ENCODE data around the gene RUBCNL.

The RUBCNL gene

GRCh38 chr13:46340631-46341111, 46.4 kb downstream of the RUBCNL start:
- DNase-seq (ENCODE audit: low read depth): no peak

- no peak for DNase-seq (ENCODE audit: low read depth)
Observed at GRCh38 chr13:46340011-46340410, 47.0 kb downstream of the RUBCNL start.

- DNase-seq (ENCODE audit: low read depth): no peak
Observed at GRCh38 chr13:46339035-46339666, 47.9 kb downstream of the RUBCNL start.

GRCh38 chr13:46337700-46338099, 49.4 kb downstream of the RUBCNL start:
- no peak for DNase-seq (ENCODE audit: low read depth)

GRCh38 chr13:46334035-46334822, 52.8 kb downstream of the RUBCNL start:
- DNase-seq (ENCODE audit: low read depth): no peak

- DNase-seq (ENCODE audit: low read depth): no peak
Observed at GRCh38 chr13:46332772-46333171, 54.3 kb downstream of the RUBCNL start.

GRCh38 chr13:46329624-46330023, 57.4 kb downstream of the RUBCNL start:
- no peak for DNase-seq (ENCODE audit: low read depth)

GRCh38 chr13:46327246-46327645, 59.8 kb downstream of the RUBCNL start:
- no peak for DNase-seq (ENCODE audit: low read depth)

- DNase-seq (ENCODE audit: low read depth): no peak
Observed at GRCh38 chr13:46324976-46325375, 62.1 kb downstream of the RUBCNL start.

- DNase-seq (ENCODE audit: low read depth): no peak
Observed at GRCh38 chr13:46321494-46322225, 65.4 kb downstream of the RUBCNL start.

GRCh38 chr13:46320821-46321220, 66.2 kb downstream of the RUBCNL start:
- no peak for DNase-seq (ENCODE audit: low read depth)

- DNase-seq (ENCODE audit: low read depth): no peak
Observed at GRCh38 chr13:46320406-46320805, 66.6 kb downstream of the RUBCNL start.

- no peak for DNase-seq (ENCODE audit: low read depth)
Observed at GRCh38 chr13:46318986-46319385, 68.1 kb downstream of the RUBCNL start.

GRCh38 chr13:46317120-46317519, 69.9 kb downstream of the RUBCNL start:
- no peak for DNase-seq (ENCODE audit: low read depth)

- no peak for DNase-seq (ENCODE audit: low read depth)
Observed at GRCh38 chr13:46315491-46316075, 71.5 kb downstream of the RUBCNL start.

- DNase-seq (ENCODE audit: low read depth): no peak
Observed at GRCh38 chr13:46315036-46315435, 72.0 kb downstream of the RUBCNL start.

- no peak for DNase-seq (ENCODE audit: low read depth)
Observed at GRCh38 chr13:46314587-46314986, 72.5 kb downstream of the RUBCNL start.

GRCh38 chr13:46313432-46314257, 73.4 kb downstream of the RUBCNL start:
- DNase-seq (ENCODE audit: low read depth): no peak

GRCh38 chr13:46313024-46313423, 74.0 kb downstream of the RUBCNL start:
- no peak for DNase-seq (ENCODE audit: low read depth)

- no peak for DNase-seq (ENCODE audit: low read depth)
Observed at GRCh38 chr13:46311217-46311616, 75.8 kb downstream of the RUBCNL start.

GRCh38 chr13:46310066-46310465, 77.0 kb downstream of the RUBCNL start:
- DNase-seq (ENCODE audit: low read depth): no peak

GRCh38 chr13:46307554-46307953, 79.5 kb downstream of the RUBCNL start:
- DNase-seq (ENCODE audit: low read depth): no peak
